HepG2 (cell line): ENCODE results near the gene SETD7. TPM values are rescaled to one million over a fixed set of nuclear protein-coding genes. Genes with fewer than 3 reads are reported as not detected.

Experiments used
- ATAC-seq: fragments of 200-7000 bp; cut with Tn5 transposase; 3 replicates; pipeline ENCODE4 v1.9.1; 2020; ENCODE audit warnings: mild to moderate bottlenecking, moderate library complexity
- BruUV-seq: library from RNA; stranded (reverse); fragments of 400-500 nt; replicated peaks from 2 replicates; lab custom pipeline; 2021; lab: Mats Ljungman, UMichigan
- CTCF ChIA-PET: fragments of 300-600 bp; formaldehyde crosslinking; extraction: SDS; loops from one replicate; lab custom pipeline; 2021; ENCODE audit warnings: low total read pairs, inconsistent platforms, low intra/inter-chr PET ratio; lab: Yijun Ruan, JAX
- POLR2A ChIA-PET: fragments of 350-600 bp; sonication (Branson Sonifier 250); formaldehyde crosslinking; loops from one replicate; lab custom pipeline; 2020; ENCODE audit warnings: antibody characterized with exemption, inconsistent platforms; lab: Yijun Ruan, JAX
- DNase-seq: peaks from one replicate; pipeline ENCODE4 v3.0.0-alpha.2; 2015; ENCODE audit warnings: low spot score
- FAIRE-seq: peaks from 3 replicates; lab custom pipeline; 2011; peaks lifted over from hg19 to GRCh38; lab: Jason Lieb, UNC
- H2AFZ ChIP-seq: one replicate; pipeline ENCODE4 v1.6.1; 2011; ENCODE audit warnings: low read length, inconsistent platforms
- H3K27ac ChIP-seq: fragments of 300-600 bp; 3 replicates; pipeline ENCODE4 v1.8.0; 2011; ENCODE audit warnings: mixed run types, mild to moderate bottlenecking, mixed read lengths, low read length, inconsistent platforms; ENCODE audit not compliant: insufficient read depth; ENCODE audit errors: extremely low read length
- H3K27me3 ChIP-seq, 2 experiments: fragments of 200-600 bp in 1 of 2; 2 replicates in 1 of 2; 3 replicates in 1 of 2; pipeline versions ENCODE4 v1.6.0 to v1.8.0; 2011; ENCODE audit warnings: low read length in 2 of 2, mild to moderate bottlenecking in 2 of 2, moderate library complexity in 2 of 2, inconsistent platforms in 1 of 2; ENCODE audit not compliant: insufficient read depth in 2 of 2, control insufficient read depth in 1 of 2
- H3K36me3 ChIP-seq, 2 experiments: fragments of 200-600 bp in 1 of 2; replicated peaks in 1 of 2; 2 replicates in 1 of 2; 3 replicates in 1 of 2; pipeline versions ENCODE4 v1.5.1 to v1.8.0; 2011; ENCODE audit warnings: low read length in 2 of 2, inconsistent platforms in 1 of 2; ENCODE audit not compliant: insufficient read depth in 2 of 2, control insufficient read depth in 1 of 2
- H3K4me1 ChIP-seq: 2 replicates; pipeline ENCODE4 v1.5.1; 2012; ENCODE audit warnings: low read length, inconsistent platforms; ENCODE audit not compliant: insufficient read depth
- H3K4me2 ChIP-seq: 2 replicates; pipeline ENCODE4 v1.6.0; 2011; ENCODE audit warnings: low read depth, low read length, inconsistent platforms
- H3K4me3 ChIP-seq, 3 experiments: fragments of 200-600 bp in 1 of 3; sonication (generic), shearing (Covaris generic) in 1 of 3; replicated peaks in 1 of 3; 2 replicates each; pipeline ENCODE4 v1.5.1; 2011 to 2016; ENCODE audit warnings: low read length in 3 of 3, inconsistent platforms in 2 of 3, low read depth in 2 of 3, mild to moderate bottlenecking in 2 of 3, control low read depth in 1 of 3, mixed read lengths in 1 of 3; ENCODE audit not compliant: insufficient read depth in 1 of 3
- H3K79me2 ChIP-seq: one replicate; pipeline ENCODE4 v1.6.1; 2011; ENCODE audit warnings: low read length, inconsistent platforms; ENCODE audit not compliant: insufficient read depth
- H3K9ac ChIP-seq: 2 replicates; pipeline ENCODE4 v1.6.0; 2011; ENCODE audit warnings: mild to moderate bottlenecking, low read depth, low read length, inconsistent platforms; ENCODE audit not compliant: insufficient read depth
- H3K9me3 ChIP-seq: 2 replicates; pipeline ENCODE4 v1.5.1; 2012; ENCODE audit warnings: mild to moderate bottlenecking, low read length
- H4K20me1 ChIP-seq: 2 replicates; pipeline ENCODE4 v1.6.0; 2011; ENCODE audit warnings: inconsistent platforms, mild to moderate bottlenecking, low read length, moderate library complexity; ENCODE audit not compliant: insufficient read depth
- GFI1 ChIP-seq: sonication (generic); formaldehyde crosslinking; IDR thresholded peaks from 2 replicates; pipeline ENCODE4 v1.5.0; 2020; ENCODE audit warnings: missing genetic modification reagents, mild to moderate bottlenecking, borderline replicate concordance
- HNF4A ChIP-seq: sonication (generic); formaldehyde crosslinking; IDR thresholded peaks from 2 replicates; pipeline ENCODE4 v1.4.0; 2020; ENCODE audit warnings: missing genetic modification reagents
- NR2F6 ChIP-seq, 2 experiments: IDR thresholded peaks; 2 replicates each; pipeline ENCODE4 v1.6.1; 2016; ENCODE audit warnings: antibody characterized with exemption in 1 of 2, mild to moderate bottlenecking in 1 of 2
- SAP130 ChIP-seq: IDR thresholded peaks from 2 replicates; pipeline ENCODE4 v1.6.1; 2016; ENCODE audit warnings: low read depth
- TEAD3 ChIP-seq: optimal IDR thresholded peaks from 2 replicates; pipeline ENCODE3; 2016; ENCODE audit warnings: borderline replicate concordance
- ZBTB40 ChIP-seq, 2 experiments: fragments of 450-650 bp in 1 of 2; sonication (generic) in 1 of 2; formaldehyde crosslinking in 1 of 2; IDR thresholded peaks; 2 replicates each; pipeline versions ENCODE4 v1.6.1 to v1.8.0; 2016 to 2022; ENCODE audit warnings: antibody characterized with exemption in 1 of 2, mild to moderate bottlenecking in 1 of 2, missing genetic modification reagents in 1 of 2
- ZMYM3 ChIP-seq: sonication (generic); formaldehyde crosslinking; IDR thresholded peaks from 2 replicates; pipeline ENCODE4 v1.5.1; 2020; ENCODE audit warnings: mild to moderate bottlenecking, missing genetic modification reagents
- ZNF121 ChIP-seq: sonication (generic); formaldehyde crosslinking; IDR thresholded peaks from 2 replicates; pipeline ENCODE4 v1.5.0; 2020; ENCODE audit warnings: mild to moderate bottlenecking, missing genetic modification reagents
- ZNF616 ChIP-seq: sonication (generic); formaldehyde crosslinking; IDR thresholded peaks from 2 replicates; pipeline ENCODE4 v1.5.0; 2020; ENCODE audit warnings: low read depth, mild to moderate bottlenecking, missing genetic modification reagents
- ZNF878 ChIP-seq: sonication (generic); formaldehyde crosslinking; IDR thresholded peaks from 2 replicates; pipeline ENCODE4 v1.8.1; 2023; ENCODE audit warnings: mild to moderate bottlenecking, missing genetic modification reagents, moderate library complexity
- WGBS: methylation state at CpG from one replicate; pipeline ENCODE4 v1.1.6; 2017; ENCODE audit warnings: low lambda C conversion rate; 5-methylcytosine and 5-hydroxymethylcytosine counted together
- in situ Hi-C: cut with HindIII; loops from 2 replicates; pipeline ENCODE4 v1.10.0; 2017; ENCODE audit warnings: low pct_unique_long_range_greater_than_20kb; ENCODE audit not compliant: extremely low pct_ligation_motif_present
- intact Hi-C: fragments of 100-400 bp; cut with micrococcal nuclease; formaldehyde crosslinking; loops from one replicate; pipeline ENCODE4 v1.10.0; 2022; ENCODE audit not compliant: unreplicated experiment
- polyA plus RNA-seq, 8 experiments: library from polyadenylated mRNA; depleted of rRNA in 3 of 8; stranded (reverse) in 7 of 8; unstranded in 1 of 8; fragments of >200 nt; fragmentation: Illumina TruSeq in 4 of 8; extraction: Trizol in 4 of 8; gene quantifications; 2 replicates each; pipeline versions ENCODE4 v1.2.1 to v1.2.3, GENCODE V29; 2011 to 2016; ENCODE audit warnings: low read depth in 4 of 8, missing spikeins in 1 of 8, mixed read lengths in 1 of 8; ENCODE audit not compliant: insufficient read depth in 1 of 8
- total RNA-seq, 5 experiments: library from RNA; depleted of rRNA; stranded (reverse); fragments of >200 nt; fragmentation: Illumina TruSeq; extraction: Trizol; gene quantifications; 2 replicates each; pipeline ENCODE4 v1.2.3, GENCODE V29; 2016; ENCODE audit warnings: low read depth in 1 of 5
- TF ChIP-seq, protein P1 (sequence below): sonication (generic); formaldehyde crosslinking; IDR thresholded peaks from 2 replicates; pipeline ENCODE4 v1.5.0; 2020; ENCODE audit warnings: mild to moderate bottlenecking, missing genetic modification reagents, moderate library complexity

SETD7 gene
- total and polyA plus RNA-seq, 2 of the 13 experiments (the other 11 are each of a cell fraction or from before 2014, with no cell fraction given), result 0.08 to 0.22 TPM

GRCh38 chr4:139458999-139459398 lies 97.0 kb downstream of the SETD7 start:
- H3K4me3 ChIP-seq, result no peak overlapping the region
- intact Hi-C loops, result loop anchor here (5.0 kb wide), 1 partner anchor 38 kb away; no protein-coding TSS in a partner anchor
- H3K4me1 ChIP-seq, result peaks cover 42% of the 10 kb centered on the region
- ATAC-seq, result 0 out of 3 replicates have a peak, but pooled peaks have one; percentile 6
- WGBS, result 63% methylated on average over 3 of the region's 3 CpGs
- no peak overlapping the region for H3K27ac ChIP-seq
- FAIRE-seq, result no peak
- H3K9ac ChIP-seq, result no peak overlapping the region
- in situ Hi-C loops, result no loop called here
- no TSS peak for BruUV-seq
- POLR2A ChIA-PET, result no interaction called here
- no peaks in the 10 kb centered on the region; a peak in 1 of 5 replicates for H3K27me3 ChIP-seq
- CTCF ChIA-PET, result no interaction called here
- H4K20me1 ChIP-seq, result peaks cover 10% of the 10 kb centered on the region
- H3K36me3 ChIP-seq, result no peaks in the 10 kb centered on the region
- peaks cover 82% of the 10 kb centered on the region for H3K79me2 ChIP-seq
- peak overlapping the region; percentile 43 for H3K4me2 ChIP-seq
- H3K9me3 ChIP-seq, result no peaks in the 10 kb centered on the region
- no peak overlapping the region for H2AFZ ChIP-seq
- peak; percentile 48 for DNase-seq
- TF ChIP-seq NR2F6 (IDR thresholded peaks at IDR 0.05) (0 out of 2 replicates have a peak, but pooled peaks have one; percentile 20), NR2F6 (CRISPR knock-in tag; IDR thresholded peaks at IDR 0.05) (no peak), GFI1 (CRISPR knock-in tag) (0 out of 2 replicates have a peak, but pooled peaks have one; percentile 29), ZBTB40 (IDR thresholded peaks at IDR 0.05) (peak; percentile 53; the same call in 1 of the 2 replicates), ZBTB40 (CRISPR knock-in tag; IDR thresholded peaks at IDR 0.05) (no peak), ZNF121 (CRISPR knock-in tag) (peak; percentile 98), SAP130 (CRISPR knock-in tag) (peak; percentile 24; the same call in 1 of the 2 replicates), TEAD3 (peak; percentile 69), ZNF616 (CRISPR knock-in tag) (no peak), HNF4A (CRISPR knock-in tag) (peak; percentile 48; the same call in 1 of the 2 replicates), ZNF878 (CRISPR knock-in tag) (no peak), ZMYM3 (CRISPR knock-in tag) (peak; percentile 66)
- TF ChIP-seq, protein P1, sequence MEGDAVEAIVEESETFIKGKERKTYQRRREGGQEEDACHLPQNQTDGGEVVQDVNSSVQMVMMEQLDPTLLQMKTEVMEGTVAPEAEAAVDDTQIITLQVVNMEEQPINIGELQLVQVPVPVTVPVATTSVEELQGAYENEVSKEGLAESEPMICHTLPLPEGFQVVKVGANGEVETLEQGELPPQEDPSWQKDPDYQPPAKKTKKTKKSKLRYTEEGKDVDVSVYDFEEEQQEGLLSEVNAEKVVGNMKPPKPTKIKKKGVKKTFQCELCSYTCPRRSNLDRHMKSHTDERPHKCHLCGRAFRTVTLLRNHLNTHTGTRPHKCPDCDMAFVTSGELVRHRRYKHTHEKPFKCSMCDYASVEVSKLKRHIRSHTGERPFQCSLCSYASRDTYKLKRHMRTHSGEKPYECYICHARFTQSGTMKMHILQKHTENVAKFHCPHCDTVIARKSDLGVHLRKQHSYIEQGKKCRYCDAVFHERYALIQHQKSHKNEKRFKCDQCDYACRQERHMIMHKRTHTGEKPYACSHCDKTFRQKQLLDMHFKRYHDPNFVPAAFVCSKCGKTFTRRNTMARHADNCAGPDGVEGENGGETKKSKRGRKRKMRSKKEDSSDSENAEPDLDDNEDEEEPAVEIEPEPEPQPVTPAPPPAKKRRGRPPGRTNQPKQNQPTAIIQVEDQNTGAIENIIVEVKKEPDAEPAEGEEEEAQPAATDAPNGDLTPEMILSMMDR, result no peak
